Activated gamma-delta T cell (primary cell): ENCODE results near the gene NCOA6.
A peak's percentile ranks its signal among the peaks of the same experiment; 100 is the strongest.
"Not testable (repeated sequence)": the region's sequence is repeated elsewhere in the genome, so short reads cannot be mapped to it uniquely, and the experiment has no call there.

ENCODE experiments used
- DNase-seq: peaks from one replicate; lab custom pipeline; 2025; lab: John Stamatoyannopoulos, UW

The NCOA6 gene

DNA sequence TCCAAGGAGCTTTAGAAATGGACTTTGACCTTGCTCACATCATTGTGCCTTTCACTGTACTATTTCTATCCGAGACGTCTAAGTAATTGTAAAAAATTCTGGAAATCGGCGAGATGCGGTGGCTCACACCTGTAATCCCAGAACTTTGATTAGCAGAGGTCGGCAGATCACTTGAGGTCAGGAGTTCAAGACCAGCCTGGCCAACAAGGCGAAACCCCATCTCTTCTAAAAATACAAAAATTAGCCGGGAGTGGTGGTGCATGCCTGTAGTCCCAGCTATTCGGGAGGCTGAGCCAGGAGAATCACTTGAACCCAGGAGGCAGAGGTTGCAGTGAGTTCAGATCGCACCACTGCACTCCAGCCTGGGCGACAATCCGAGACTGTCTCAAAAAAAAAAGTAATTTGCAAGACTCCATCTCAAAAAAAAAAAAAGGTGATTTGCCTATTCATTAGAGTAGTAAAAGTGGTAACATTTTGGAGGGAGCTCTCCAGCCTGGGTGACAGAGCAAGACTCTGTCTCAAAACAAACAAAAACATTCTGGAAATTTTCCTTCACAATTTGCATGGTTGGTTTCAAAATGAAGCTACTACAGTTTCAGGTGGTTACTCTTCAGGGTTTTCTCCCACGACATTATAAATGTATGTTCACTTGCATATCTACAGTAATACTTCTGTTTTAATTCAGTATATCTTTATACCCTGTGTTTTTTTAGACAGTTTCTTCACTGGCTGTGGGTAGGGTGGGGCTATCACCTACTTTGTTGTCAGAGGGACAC lies 106.0 kb downstream of the NCOA6 start:
- not testable (repeated sequence) for DNase-seq

DNA sequence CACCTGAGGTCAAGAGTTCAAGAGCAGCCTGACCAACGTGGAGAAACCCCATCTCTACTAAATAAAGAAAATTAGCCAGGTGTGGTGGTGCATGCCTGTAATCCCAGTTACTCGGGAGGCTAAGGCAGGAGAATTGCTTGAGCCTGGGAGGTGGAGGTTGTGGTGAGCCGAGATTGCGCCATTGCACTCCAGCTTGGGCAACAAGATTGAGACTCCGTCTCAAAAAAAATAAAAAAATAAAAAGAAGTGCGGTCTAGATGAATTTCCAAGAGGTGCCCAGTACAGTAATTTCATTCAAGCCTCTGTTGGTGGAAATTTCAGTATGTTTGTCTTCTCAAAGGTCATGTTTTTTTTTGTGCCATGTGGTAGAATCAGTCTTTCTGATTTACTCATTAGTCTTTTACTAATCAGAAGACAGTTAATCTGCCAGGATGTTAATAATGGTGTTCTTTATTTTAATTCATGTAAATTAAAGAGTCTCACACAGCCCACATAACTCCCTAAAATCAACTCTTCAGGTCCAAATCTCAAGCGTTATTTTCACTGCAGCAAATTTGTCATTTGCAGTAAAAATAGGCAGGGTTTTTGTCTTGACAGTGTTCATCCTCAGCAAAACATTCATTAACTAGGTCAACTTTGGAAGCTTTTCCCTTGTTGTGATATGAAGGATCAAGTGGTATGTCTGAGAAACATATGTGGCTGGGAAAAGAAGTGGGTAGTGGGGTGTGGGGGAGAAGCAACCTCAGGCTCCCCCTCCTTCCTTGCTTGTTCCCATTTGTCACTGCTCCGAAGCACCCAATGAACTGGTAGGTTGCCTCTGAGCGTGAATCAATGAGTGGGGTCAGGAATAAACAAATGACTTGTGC lies 108.0 kb downstream of the NCOA6 start:
- DNase-seq: no peak

DNA sequence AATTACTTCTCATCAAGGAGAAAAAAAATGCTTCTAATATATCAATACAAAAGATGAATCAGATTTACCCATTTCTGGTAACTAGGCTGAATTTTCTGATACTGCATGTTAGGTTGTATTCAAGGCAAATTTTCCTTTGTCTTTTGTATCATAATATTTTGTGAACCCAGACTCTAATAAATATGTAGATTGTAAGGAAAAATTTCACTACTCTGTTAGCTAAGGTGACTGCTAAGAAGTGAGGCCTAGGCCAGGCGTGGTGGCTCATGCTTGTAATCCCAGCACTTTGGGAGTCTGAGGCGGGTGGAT lies 108.6 kb downstream of the NCOA6 start:
- DNase-seq: no peak

DNA sequence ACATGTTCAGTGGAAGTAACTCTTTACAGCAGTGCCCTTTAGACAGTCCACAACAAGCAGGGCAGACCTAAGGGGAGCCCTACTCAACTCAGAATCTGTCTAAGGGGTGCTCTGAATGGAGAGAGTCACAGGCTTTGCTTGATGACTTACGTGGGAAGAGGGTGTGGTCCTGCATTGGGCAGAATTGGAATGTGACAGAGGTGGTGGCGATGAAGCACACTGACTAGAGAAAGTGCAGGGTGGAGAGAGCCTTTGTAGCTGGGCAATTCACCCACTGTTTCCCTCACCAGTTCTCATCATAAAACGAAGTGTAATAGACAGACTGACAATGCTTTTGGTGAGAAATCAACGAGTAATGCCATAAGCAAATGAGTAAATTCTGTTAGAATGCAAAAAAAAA lies 110.1 kb downstream of the NCOA6 start:
- DNase-seq: no peak

DNA sequence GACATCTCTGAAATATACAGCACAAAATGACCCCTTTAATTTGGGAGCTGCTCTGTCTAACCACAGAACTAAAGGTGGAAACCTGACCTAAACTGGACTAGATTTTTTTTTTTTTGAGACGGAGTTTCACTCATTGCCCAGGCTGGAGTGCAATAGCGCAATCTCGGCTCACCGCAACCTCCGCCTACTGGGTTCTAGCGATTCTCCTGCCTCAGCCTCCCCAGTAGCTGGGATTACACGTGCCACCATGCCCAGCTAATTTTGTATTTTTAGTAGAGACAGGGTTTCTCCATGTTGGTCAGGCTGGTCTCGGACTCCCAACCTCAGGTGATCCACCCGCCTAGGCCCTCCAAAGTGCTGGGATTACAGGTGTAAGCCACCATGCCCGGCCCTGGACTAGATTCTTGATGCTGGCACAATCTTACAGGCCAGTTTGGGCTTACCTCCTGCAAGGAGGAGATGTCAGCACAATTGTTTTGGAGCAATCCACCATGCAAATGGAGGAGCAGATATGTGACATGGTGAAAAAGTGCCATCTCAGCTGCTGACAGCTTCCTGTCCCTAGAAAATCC lies 111.4 kb downstream of the NCOA6 start:
- not testable (repeated sequence) for DNase-seq

DNA sequence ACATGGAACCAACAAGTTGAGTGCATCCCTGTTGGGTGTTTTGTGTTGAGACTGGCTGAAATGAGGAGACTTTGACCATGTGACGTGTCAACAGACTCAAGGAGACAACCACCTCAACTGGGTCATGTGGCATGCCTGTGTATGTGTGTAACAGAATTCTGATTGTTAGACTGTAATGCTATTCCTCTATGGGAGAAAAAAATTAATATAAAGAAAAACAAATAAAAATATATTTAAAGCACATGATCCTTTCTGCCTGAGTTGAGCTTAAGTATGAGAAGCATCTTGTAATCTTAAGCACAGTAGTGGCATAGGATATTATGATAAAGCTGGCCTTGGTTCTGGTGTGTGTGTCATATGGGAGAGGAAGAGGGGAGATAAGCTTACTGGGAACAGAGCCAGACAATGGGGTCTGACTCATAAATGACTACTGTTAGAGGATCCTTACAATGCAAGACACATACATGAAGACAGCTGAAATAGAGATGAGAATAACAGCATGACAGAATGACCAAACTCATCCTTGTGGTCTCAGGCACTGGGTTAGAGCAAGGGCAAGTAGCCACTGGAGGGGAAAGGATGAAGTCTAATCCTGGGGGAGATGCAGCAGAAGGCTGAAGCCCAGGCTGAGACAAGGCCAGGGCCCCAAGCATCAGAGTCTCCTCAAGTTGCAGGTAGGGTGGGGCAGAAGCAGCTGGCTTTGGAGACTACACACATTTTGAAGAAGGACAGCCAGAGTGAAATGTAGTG lies 112.1 kb downstream of the NCOA6 start:
- no peak for DNase-seq

DNA sequence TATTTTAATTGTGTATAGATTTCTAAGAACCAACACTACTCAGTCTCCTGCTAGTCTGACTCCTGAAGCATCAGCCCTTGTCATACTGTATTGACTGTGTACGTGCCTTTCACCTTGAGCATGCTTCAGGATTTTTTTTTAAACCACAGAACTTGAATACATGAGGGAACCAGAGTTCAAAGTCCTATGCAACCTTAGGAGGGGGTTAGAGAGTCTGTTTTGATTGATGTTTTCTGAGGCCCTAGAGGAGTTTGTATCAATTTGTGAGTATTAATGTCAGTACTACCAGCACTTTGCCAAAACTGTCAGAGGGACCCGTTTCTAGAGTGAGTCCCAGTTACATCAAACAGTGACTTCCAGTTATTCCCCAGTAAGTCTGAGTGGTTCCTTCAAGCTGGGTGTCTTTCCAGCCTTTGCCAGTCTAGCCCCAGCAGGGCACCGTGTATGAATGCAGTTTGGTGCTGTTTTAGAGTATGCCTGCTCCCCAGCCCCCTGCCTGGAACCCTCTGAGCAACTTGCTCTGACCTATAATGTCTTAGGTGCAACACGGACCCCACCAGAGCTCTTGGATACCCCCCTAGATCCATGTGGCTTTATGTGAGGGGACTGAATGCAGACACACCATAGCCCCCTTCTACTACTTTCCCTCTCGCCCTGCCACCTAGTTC lies 112.8 kb downstream of the NCOA6 start:
- no peak for DNase-seq

DNA sequence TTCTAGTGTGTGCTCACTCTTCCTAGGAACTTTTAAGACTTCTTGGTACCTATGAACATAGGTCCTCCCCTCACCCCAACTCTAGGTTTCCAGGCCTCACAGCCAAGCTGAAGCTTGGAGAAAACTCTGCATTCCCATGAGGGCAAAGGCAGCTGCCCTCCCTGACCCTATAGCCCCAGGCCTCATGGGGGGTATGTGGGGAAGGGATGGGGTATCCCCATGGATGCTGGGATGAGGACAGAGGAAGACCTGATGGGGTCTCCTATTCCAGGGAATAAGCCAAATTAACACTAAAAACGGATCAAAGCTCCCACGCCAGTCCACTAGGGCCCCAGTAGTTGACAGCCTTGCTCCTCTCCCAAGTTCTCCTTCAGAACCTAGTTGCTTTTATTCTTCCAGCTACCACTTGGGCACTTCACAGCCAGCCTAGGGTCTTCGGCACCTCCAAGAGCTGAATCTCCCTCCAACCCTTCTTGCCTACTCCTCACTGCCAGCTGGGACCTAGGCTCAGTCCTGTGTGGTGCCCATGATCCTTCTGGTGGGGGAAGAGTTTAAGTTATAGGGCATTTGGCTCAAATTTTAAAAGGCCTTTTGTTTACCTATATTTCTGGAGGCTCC lies 113.5 kb downstream of the NCOA6 start:
- DNase-seq: no peak

DNA sequence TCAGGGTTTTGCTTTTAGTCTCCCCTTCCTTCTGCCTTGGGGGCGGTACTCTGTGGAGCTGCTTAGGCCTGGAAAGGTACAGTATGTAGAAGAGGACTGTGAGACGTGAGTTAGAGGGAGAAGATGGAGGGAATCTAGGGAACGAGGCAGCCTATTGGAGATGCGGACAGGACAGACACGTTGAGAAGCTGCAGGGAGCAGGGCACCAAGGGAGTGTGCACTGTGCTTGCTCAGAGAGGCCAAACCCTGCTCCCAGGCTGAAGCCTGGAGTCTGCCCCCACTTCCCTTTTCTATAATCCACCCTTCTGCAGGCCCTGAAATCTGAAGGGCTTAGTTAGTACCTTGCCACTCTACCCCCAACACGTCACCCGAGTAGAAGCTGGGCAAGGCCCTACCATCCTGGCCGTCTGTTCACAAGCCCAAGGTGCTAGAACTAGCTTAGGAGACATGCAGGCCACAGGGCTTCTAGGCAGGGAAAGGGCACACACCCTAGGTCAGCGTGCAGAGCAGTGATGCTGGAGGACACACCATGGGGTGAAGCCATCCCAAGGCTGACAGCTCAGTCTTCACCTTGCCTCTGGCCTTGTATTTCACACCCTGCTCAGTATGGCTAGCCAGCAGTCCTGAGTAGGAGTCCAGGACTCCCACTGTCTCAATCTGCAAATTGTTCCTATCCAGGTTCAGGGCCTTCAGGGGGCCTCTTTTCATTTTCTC lies 114.4 kb downstream of the NCOA6 start:
- no peak for DNase-seq

DNA sequence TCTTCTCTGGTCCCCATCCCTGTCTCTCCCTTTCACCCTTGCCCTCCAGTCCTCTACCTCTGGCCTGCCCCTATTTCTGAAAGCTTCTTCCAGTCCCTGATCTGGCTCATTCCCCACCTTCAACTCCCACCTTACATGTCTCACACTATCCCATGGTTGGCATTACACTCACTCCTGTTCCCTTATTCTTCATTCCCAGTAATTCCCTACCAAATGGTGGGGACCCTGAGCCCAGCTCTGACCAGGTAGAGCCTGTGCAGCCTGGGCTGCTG lies 114.9 kb downstream of the NCOA6 start:
- DNase-seq: no peak

DNA sequence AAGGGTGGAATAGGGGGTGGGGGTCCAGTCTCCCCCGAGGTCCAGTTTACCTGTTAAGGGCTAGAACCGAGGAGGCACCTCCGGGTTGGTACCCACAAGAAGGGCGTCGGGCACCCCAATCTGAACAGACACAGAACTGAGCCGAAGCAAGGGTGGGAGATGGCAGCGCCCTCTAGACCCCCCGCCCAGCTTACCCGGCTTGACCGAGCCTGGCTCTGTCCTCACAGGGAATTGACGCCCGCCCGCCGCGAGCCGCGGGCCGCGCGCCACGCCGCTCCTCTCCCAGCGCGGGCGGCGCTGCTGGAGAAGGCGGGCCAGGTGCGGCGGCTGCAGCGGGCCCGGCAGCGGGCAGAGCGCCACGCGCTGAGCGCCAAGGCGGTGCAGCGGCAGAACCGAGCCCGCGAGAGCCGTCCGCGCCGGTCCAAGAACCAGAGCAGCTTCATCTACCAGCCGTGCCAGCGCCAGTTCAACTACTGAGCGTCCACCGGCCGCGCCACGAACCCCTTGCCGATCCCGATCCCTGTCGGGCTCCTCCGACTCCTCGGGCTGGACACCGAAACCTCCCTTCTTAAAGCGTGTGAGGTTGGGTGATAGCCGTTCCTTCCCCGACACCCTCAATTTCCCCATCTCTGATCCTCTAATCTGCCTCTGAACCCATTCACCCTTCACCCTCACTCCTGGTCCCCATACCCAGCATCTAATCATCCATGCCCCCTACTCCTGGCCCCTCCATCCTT lies 115.5 kb downstream of the NCOA6 start:
- peak; percentile 44 for DNase-seq

DNA sequence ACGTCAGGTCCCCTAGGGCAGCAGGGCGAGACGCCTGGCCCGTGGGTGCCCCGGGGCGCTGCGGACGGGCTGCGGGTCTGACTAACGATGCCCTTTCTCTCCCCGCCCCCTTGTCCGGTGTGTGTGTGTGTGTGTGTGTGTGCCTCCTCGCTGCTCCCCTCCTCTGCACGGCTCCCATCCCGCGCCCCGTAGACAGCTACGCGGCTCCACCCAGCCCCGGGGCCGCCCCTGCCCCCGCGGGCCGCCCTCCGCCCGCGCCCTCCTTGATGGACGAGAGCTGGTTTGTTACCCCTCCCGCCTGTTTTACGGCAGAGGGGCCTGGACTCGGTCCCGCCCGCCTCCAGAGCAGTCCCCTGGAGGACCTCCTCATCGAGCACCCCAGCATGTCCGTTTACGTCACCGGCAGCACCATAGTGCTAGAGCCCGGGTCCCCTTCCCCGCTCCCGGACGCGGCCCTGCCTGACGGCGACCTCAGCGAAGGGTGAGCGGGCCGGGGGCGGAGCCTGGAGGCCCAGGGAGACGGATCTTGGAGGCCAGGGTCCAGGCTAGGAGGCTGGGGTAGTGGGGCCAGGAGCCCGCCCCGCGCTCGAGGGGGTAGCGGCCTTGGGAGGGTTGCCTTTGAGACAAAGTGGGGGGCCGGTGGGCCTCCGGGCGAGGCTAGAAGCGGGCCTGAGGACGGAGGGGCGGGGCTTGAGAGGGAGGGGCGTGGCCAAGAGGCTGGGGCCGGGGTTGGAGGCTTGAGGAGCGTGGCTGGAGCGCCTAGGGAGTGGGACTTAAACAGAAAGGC lies 116.2 kb downstream of the NCOA6 start:
- peak; percentile 78 for DNase-seq

DNA sequence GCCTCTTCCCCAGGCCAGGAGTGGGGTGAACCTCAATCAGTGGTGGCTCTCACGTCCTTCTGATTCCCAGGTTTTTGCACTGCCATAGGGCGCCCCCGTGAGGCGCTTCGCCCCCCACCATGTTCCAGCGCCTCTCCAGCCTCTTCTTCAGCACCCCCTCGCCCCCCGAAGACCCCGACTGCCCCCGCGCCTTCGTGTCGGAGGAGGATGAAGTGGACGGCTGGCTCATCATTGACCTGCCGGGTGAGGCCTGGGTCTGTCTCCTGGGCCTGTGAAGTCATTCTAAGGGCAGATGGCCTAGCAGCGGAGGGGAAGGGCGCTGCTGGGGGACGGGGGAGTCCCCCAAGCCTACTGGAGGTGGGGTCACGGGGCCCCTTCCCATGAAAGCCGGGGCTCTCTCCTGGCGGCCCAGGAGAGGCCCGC lies 116.8 kb downstream of the NCOA6 start:
- DNase-seq: no peak

DNA sequence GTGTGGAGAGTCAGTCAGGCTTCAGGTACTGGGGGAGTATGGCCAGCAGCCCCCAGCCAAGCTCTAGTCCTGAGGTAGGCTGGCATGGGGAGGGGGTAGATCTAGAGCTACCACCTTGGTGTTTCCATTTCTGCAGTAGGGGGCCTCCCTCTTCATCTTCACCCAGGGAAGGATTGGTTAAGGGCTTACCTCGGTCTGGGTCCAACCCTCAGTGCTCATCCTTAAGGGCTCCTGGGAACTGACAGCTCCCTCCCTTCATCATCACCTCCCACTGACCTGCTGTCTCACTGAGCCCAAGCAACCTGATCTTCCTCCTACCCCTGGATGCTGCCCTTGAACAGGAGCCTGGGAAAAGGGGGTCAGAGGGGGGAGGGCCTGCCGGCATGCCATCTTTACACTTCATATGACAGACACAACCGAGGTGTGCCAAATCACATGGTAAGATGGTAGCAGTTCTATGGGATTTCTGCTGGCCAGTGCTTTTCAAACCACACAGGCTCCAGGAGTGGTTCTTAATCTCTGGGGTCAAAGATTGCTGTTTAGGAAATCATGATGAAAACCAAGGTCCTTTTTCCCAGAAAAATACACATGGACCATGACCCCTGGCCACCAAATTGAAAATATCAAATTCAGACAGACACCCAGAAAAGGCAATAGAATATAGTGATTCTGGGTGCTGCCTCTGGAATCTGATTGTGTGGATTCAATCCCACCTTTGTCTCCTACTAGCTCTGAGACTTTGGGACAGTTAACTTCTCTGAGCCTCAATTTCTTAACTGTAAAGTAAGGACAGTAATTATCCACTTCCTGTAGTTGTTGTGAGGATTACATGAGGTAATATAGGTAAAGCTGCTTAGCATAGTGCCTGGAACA lies 118.3 kb downstream of the NCOA6 start:
- DNase-seq: no peak

DNA sequence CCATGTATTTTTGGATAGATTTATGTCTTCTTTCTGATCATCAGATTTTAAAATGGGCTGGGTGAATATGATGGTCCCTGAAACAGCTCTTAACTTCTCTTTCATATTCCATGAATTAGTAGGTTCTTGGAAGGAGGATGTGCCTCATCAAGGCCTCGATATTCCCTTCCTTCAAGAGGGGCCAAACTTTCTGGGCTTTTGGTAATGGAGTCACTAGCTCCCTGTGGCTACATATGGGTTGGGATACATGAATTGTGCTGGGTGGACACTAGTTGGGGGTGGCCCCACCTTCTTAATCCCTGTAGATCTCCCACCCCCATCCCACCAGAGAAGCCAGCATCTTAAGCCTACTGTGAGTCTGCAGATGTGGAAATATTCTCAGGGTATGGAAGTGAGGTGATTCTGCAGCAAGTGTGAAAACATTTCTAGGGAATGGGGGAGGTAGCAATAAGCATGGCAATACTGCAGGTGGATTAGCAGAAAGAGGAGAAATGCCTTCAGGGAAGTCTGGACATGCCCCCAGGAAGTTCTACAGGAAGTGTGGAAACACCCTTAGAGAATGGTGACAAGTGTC lies 119.1 kb downstream of the NCOA6 start:
- no peak for DNase-seq

DNA sequence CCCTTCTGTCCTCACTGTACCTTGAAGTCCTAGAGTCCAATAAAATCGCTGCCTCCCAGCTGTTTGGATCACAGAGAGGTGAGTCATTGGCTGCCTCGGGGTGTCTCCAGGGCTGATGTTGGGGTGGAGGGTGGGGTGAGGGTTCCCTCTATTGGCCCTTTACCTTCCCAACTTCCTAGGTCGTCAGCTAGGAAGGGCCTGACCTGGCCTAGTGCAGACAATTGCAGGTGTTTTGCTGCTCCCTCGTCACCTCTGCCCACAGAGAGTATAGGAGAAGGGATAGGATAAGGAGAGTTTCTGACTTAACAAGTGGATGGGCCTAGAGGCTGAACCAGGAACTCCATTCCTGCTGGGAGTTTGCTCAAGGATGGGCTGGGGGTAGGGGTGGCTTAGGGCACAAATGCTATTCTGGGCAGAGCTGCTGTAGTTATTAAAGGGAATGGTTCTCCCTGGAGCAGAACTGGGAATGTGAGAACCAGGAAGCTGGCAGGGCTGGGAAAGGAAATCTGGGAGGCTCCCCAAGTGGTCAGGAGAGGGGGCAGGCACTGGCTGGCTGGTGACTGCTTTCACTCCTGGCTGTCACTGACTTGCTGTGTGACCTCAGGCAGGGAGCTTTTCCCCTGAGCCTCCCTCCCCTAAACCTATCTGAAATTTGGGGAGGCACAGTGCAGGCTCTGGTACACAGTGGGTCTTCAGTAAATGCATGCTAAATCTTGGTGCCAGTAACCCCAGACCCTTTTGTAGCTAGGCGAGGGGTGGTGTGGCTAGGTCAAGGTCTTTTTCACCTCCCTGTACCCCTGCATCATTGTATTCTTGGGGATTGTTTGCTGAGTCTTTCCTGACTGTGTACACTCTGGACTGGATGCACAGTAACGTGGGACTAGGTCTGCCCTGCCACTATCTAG lies 119.8 kb downstream of the NCOA6 start:
- no peak for DNase-seq

DNA sequence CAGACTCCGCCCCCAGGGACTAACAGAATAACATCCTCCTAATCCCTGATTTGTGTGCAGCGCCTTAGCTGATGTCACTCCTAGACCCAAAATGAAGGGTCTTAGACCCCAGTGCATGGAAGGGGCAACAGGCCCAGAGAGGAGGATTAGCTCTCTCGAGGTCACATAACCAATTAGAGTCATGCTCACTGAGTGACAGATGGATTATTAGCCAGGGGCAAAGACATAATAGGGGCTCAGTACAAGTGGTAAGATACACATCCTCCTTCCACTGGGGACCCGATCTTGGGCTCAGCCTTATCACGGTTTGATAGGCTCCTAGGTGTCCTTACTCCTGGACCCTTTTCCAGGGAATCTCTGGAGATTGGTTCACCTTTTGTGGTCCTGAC lies 120.4 kb downstream of the NCOA6 start:
- no peak for DNase-seq
